HuH-7 (cell line): ENCODE data around the gene LDLRAD2.
"Not testable (repeated sequence)": the region's sequence is repeated elsewhere in the genome, so short reads cannot be mapped to it uniquely, and the experiment has no call there.

ENCODE experiments used
- DNase-seq: peaks from one replicate; pipeline ENCODE4 v3.0.0; 2011; ENCODE audit warnings: low spot score

LDLRAD2 gene

GRCh38 chr1:21783679-21784603, 28.1 kb upstream of the LDLRAD2 start:
- DNase-seq: no peak

- DNase-seq: not testable (repeated sequence)
Measured at GRCh38 chr1:21785764-21786163, 26.3 kb upstream of the LDLRAD2 start.

GRCh38 chr1:21786640-21787039, 25.4 kb upstream of the LDLRAD2 start:
- DNase-seq: no peak

DNA sequence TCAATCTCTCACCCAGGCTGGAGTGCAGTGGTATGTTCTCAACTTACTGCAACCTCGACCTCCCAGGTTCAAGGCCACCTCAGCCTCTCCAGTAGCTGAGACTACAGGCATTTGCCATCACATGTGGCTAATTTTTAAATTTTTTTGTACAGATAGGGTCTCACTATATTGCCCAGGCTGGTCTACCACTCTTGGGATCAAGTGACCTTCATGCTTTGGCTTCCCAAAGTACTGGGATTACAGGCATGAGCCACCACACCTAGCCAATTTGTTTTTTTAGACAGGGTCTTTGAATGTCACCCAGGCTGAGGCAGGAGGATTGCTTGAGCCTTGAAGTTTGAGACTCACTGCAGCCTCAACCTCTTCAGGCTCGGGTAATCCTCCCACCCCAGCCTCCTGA, 19.0 kb upstream of the LDLRAD2 start:
- DNase-seq: no peak

GRCh38 chr1:21794656-21795055, 17.4 kb upstream of the LDLRAD2 start:
- no peak for DNase-seq

DNA sequence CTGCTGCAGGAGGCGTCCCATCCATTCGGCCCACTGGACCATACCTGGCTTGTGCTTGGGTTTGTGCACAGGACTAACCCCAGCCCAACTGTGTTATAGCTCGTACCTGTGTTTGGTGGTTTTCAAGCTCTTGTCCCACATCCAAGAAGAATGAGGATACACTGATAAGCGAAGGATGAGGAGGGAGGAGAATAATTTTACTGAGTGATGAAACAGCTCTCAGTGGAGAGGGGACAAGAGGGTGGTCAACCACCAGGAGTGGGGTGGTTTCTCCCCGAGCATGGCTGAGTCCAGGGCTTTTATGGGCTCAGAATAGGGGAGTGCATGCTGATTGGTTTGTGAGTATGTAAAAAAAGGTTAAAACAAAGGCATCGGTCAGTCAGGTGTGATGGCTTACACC, 17.0 kb upstream of the LDLRAD2 start:
- DNase-seq: no peak

DNA sequence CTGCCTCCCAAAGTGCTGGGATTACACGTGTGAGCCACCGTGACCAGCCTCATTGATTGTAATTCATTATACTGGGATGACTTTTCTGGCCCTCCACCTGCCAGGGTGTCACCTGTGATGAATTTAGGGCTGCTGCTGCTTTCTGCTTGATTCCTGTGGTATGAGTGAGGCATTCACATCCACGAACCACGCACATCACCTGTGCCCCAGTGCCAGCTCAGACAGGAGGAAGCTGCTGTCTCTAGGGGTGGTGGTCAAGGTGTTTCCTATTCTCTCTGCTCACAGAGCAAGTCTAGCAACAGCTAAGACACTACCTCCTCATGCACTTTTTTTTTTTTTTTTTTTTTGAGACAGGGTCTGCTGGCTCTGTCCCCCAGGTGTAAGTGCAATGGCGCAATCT, 12.3 kb upstream of the LDLRAD2 start:
- DNase-seq: no peak

DNA sequence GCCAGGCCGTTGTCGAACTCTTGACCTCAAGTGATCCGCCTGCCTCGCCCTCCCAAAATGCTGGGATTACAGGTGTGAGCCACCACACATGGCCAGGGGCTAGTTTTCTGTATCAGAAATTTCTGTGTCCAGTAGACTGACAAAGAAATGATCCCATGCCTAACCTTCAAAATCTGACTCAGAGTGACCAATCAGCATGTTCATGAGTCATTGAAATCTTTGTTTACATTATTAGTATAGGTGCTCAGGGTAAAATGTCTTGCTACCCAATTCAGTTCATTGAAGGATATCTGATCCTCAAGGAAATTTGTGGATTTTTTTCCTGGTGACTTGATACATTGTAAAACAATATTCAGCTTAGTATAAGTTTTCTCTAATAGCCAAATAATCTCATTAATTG, 11.0 kb upstream of the LDLRAD2 start:
- DNase-seq: no peak

DNA sequence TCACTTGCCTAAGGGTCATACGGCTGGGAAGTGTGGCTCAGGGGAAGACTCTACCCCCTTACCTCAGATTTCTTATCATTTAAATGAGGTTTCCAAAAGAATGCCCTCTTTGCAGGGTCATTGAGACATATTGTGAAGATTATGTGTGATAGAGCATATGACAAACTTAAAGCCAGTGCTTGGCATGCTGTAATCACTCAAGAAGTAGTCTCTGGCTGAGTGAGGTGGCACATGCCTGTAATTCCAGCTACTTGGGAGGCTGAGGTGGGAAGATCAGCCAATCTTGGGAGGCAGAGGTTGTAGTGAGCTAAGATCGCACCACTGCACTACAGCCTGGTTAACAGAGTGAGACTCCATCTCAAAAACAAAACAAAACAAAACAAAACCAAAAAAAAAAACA, 7.5 kb upstream of the LDLRAD2 start:
- no peak for DNase-seq

GRCh38 chr1:21813542-21813941, 1.5 kb downstream of the LDLRAD2 start:
- DNase-seq: no peak

GRCh38 chr1:21814241-21814918, 2.3 kb downstream of the LDLRAD2 start:
- DNase-seq: no peak

GRCh38 chr1:21814981-21815582, 3.0 kb downstream of the LDLRAD2 start:
- no peak for DNase-seq

DNA sequence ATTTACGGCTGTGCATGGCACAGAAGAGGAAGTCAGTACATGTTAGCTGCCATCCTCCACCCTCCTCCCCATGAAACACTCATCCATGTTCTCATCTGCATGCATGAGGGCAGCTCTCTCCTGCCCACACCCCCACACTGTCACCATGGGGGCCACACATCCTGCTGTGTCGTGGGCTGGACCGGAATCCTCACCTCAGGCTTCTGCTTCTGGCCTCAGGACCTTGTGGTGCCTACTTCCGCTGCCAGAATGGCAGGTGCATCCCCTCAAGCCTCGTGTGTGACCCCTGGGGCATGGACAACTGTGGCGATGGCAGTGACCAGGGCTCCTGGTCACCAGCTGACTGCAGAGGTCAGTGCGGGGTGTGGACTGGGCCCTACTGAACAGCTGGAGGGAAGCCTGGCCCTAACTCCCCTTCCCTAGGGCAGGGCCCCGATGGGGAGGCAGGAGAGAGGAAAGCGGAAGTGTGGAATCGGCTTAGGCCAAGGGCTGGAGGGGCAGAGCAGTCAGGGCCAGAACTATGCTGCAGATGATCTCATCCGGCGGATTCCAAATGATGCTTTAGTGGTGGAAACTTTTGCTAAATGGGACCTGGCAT, 3.8 kb downstream of the LDLRAD2 start:
- DNase-seq: no peak

GRCh38 chr1:21816602-21817302, 4.7 kb downstream of the LDLRAD2 start:
- peak; percentile 7 for DNase-seq

DNA sequence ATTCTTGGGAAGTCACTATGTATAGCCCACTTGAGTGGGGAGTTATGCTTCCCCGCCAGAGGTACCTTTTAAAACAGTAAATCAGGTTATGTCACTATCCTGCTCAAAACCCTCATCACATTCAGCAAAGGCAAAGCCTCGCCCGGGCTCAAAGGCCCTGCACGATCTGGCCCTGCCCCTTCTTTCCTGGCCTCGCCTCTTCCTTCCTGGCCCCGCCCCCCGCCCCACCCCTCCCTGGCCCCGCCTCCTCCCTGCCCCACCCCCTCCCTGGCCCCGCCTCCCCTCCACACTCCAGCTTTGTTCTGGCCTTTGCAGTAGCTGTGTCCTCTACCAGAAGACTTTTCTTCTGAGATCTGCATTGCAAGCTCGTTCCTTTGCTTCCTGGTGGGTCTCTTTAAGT, 6.6 kb downstream of the LDLRAD2 start:
- DNase-seq: peak; percentile 90

- no peak for DNase-seq
Measured at GRCh38 chr1:21820597-21821232, 8.7 kb downstream of the LDLRAD2 start.

- no peak for DNase-seq
Measured at GRCh38 chr1:21821385-21822019, 9.4 kb downstream of the LDLRAD2 start.

DNA sequence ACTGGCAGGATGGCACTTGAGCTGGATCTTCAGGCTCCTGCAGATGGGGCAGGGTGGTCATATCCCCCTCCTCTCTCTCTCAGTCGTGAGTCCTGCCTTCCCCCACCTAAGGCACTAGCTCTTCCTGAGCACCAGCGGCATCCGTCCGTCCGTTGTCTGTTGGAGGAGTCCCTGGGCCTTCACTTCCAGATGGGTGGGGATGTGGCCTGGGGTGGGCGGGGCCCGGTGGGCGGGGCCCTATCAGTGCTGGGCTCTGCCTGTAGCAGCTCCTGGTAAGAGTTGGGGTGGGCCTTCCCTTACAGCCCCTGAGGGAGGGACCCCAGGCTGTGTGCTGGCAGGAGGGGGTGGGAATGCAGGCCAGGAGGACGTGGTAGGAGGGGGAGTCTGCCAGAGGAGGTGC, 10.3 kb downstream of the LDLRAD2 start:
- DNase-seq: no peak

DNA sequence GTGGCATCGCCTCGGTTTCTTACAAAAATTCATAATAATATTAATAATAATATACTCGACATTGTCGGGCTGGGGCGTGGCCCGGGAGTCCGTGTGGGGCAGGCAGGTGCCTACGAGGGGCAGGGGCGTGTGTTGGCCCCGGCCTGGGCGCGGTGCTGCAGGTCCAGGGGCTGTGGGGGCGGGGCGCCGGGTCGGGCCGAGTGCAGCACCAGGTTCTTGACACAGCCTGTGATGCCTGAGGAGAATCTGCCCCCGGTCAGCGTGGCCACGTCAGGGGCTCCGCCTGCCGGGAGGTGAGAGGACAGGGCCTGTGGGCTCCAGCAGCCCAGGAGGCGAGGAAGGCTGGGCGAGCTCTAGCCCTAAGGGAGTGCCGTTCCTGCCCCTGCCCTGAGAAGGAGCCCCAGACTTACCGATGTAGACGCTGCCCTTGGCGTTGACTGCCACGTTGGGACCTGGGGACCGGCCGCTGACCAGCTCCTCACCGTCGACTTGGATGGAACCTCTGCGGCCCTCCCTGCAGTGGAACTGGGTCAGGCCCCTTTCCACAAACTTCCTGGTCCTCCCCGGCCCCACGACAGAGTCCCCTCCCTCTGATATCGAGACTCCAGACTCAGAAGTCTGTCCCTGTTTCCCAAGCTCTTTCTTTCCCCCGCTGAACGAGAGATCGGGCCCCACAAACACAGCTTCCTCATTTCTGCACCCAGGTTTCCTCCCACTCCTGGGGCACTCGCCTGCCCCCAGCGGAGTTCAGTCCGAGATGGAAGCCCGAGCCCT, 11.3 kb downstream of the LDLRAD2 start:
- DNase-seq: no peak
